Daoy (cell line): ENCODE measurements around the gene DYNLT2. TPM values are rescaled to one million over a fixed set of nuclear protein-coding genes. Genes with fewer than 3 reads are reported as not detected.

Experiments
- DNase-seq: peaks from one replicate; pipeline ENCODE4 v3.0.0-alpha.2; 2015; ENCODE audit warnings: low read depth
- total RNA-seq: library from RNA; depleted of rRNA; stranded (reverse); fragments of >200 nt; shearing (Covaris generic); gene quantifications from 2 replicates; pipeline ENCODE4 v1.2.3, GENCODE V29; 2014; rRNA removed

DYNLT2 gene
- total RNA-seq, result 1.8 and 2.3 TPM in 2 replicates

GRCh38 chr6:169751242-169752073 is at the start of gene DYNLT2, which contains the start of gene ERMARD:
Gene DYNLT2 (minus strand): TSS chr6:169751572. CDS start chr6:169751458, 114 bp downstream.
Gene ERMARD (plus strand): TSS chr6:169751622. CDS start chr6:169751658, 36 bp downstream.
- peak; percentile 98 for DNase-seq

GRCh38 chr6:169800668-169801395 is 49.5 kb upstream of the DYNLT2 start:
- DNase-seq, result peak; percentile 86

GRCh38 chr6:169800116-169800667 is 48.8 kb upstream of the DYNLT2 start:
- no peak for DNase-seq

- no peak for DNase-seq
These were observed 48.1 kb upstream of the DYNLT2 start for GRCh38 chr6:169799474-169799926.

GRCh38 chr6:169798764-169799473 is 47.5 kb upstream of the DYNLT2 start:
- DNase-seq, result no peak

- no peak for DNase-seq
These were observed 43.8 kb upstream of the DYNLT2 start for GRCh38 chr6:169795196-169795595.

GRCh38 chr6:169794317-169795055 is 43.1 kb upstream of the DYNLT2 start:
- no peak for DNase-seq

GRCh38 chr6:169793408-169793807 is 42.0 kb upstream of the DYNLT2 start:
- DNase-seq, result no peak

- DNase-seq, result no peak
These were observed 41.1 kb upstream of the DYNLT2 start for GRCh38 chr6:169792306-169793015.

GRCh38 chr6:169791721-169792131 is 40.4 kb upstream of the DYNLT2 start:
- peak; percentile 33 for DNase-seq

- DNase-seq, result peak; percentile 90
These were observed 38.9 kb upstream of the DYNLT2 start for GRCh38 chr6:169789944-169790927.

GRCh38 chr6:169789146-169789943 is 38.0 kb upstream of the DYNLT2 start:
- DNase-seq, result no peak

- no peak for DNase-seq
These were observed 37.4 kb upstream of the DYNLT2 start for GRCh38 chr6:169788809-169789145.

GRCh38 chr6:169787797-169788196 is 36.4 kb upstream of the DYNLT2 start:
- no peak for DNase-seq

GRCh38 chr6:169786349-169786748 is 35.0 kb upstream of the DYNLT2 start:
- no peak for DNase-seq

- DNase-seq, result no peak
These were observed 34.2 kb upstream of the DYNLT2 start for GRCh38 chr6:169785566-169785965.

GRCh38 chr6:169784821-169785340 is 33.5 kb upstream of the DYNLT2 start:
- no peak for DNase-seq
